Activated CD8-positive, alpha-beta T cell treated with anti-CD3 and anti-CD28 coated beads for 36 hours (primary cell): ENCODE data around the gene GRK6. TPM values are rescaled to one million over a fixed set of nuclear protein-coding genes. Genes with fewer than 3 reads are reported as not detected.

Experiments used
- ATAC-seq: fragments of 200-7000 bp; cut with Tn5 transposase; one replicate; pipeline ENCODE4 v1.10.0; 2021; ENCODE audit warnings: mild to moderate bottlenecking, moderate library complexity
- CTCF ChIA-PET: fragments of 350-600 bp; sonication (Branson Sonifier 250); formaldehyde crosslinking; loops from one replicate; lab custom pipeline; 2021; ENCODE audit warnings: antibody characterized with exemption; lab: Charles Lee
- POLR2A ChIA-PET: fragments of 350-600 bp; sonication (Branson Sonifier 250); formaldehyde crosslinking; loops from one replicate; lab custom pipeline; 2021; ENCODE audit warnings: antibody characterized with exemption; lab: Charles Lee
- DNase-seq: peaks from one replicate; pipeline ENCODE4 v3.0.0-alpha.2; 2020
- H3K27ac Mint-ChIP-seq: one replicate; pipeline ENCODE4 v1.8.0; 2021; ENCODE audit warnings: mild to moderate bottlenecking, mixed read lengths
- H3K27me3 Mint-ChIP-seq: one replicate; pipeline ENCODE4 v1.8.0; 2021; ENCODE audit warnings: mixed read lengths
- H3K36me3 Mint-ChIP-seq: one replicate; pipeline ENCODE4 v1.8.0; 2021; ENCODE audit warnings: low read depth, mixed read lengths
- H3K4me1 Mint-ChIP-seq: one replicate; pipeline ENCODE4 v1.8.0; 2021; ENCODE audit warnings: low read depth, mixed read lengths
- H3K4me3 Mint-ChIP-seq: one replicate; pipeline ENCODE4 v1.8.0; 2021; ENCODE audit warnings: mild to moderate bottlenecking, moderate library complexity, mixed read lengths
- H3K9me3 Mint-ChIP-seq: one replicate; pipeline ENCODE4 v1.8.0; 2021; ENCODE audit warnings: mixed read lengths
- intact Hi-C: fragments of 100-400 bp; cut with micrococcal nuclease; formaldehyde crosslinking; loops from one replicate; pipeline ENCODE4 v1.10.0; 2022
- total RNA-seq, 2 experiments: library from RNA; stranded (reverse); gene quantifications; one replicate each; pipeline ENCODE4 v1.2.3, GENCODE V29; 2021
- TF ChIP-seq, protein P1 (sequence below): fragments of 200-600 bp; IDR thresholded peaks from one replicate; pipeline ENCODE4 v1.8.0; 2022; ENCODE audit warnings: antibody characterized with exemption, mild to moderate bottlenecking

GRK6 gene
- total RNA-seq, 2 experiments from 2014 or later: 133 to 137 TPM

DNA sequence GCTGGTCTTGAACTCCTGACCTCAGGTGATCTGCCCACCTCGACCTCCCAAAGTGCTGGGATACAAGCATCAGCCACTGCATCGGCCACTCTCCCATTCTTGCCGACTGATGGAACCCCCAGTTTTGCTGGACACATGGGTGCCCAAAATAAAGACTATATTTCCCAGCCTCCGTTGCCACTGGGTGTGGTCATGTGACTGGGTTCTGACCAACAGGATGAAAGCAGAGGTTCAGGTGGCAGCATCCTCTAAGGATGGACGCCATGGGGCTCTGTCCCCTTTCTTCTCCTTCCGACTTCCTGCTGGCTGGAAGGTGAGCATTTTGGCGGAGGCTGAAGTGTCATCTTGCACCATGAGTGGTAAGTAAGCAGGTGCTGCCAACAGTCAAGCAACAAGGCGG lies 60.7 kb downstream of the GRK6 start:
- ChIA-PET POLR2A (interaction anchor here (1.2 to 1.3 kb wide), 2 partner anchors 8 to 9 kb away, joined by 3 read pairs; no protein-coding TSS in a partner anchor), CTCF (interaction anchor here (1.6 to 5.1 kb wide), 3 partner anchors 9 to 30 kb away, joined by 3 to 26 read pairs (median 5); no protein-coding TSS in a partner anchor)
- Mint-ChIP-seq H3K4me3 (no peak overlapping the region), H3K27me3 (no peaks in the 10 kb centered on the region), H3K36me3 (peaks cover 33% of the 10 kb centered on the region), H3K9me3 (no peaks in the 10 kb centered on the region), H3K27ac (no peak overlapping the region), H3K4me1 (no peaks in the 10 kb centered on the region)
- TF ChIP-seq, protein P1, sequence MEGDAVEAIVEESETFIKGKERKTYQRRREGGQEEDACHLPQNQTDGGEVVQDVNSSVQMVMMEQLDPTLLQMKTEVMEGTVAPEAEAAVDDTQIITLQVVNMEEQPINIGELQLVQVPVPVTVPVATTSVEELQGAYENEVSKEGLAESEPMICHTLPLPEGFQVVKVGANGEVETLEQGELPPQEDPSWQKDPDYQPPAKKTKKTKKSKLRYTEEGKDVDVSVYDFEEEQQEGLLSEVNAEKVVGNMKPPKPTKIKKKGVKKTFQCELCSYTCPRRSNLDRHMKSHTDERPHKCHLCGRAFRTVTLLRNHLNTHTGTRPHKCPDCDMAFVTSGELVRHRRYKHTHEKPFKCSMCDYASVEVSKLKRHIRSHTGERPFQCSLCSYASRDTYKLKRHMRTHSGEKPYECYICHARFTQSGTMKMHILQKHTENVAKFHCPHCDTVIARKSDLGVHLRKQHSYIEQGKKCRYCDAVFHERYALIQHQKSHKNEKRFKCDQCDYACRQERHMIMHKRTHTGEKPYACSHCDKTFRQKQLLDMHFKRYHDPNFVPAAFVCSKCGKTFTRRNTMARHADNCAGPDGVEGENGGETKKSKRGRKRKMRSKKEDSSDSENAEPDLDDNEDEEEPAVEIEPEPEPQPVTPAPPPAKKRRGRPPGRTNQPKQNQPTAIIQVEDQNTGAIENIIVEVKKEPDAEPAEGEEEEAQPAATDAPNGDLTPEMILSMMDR: no peak
- intact Hi-C loops: no loop called here
- DNase-seq (no peak), ATAC-seq (no peak)

DNA sequence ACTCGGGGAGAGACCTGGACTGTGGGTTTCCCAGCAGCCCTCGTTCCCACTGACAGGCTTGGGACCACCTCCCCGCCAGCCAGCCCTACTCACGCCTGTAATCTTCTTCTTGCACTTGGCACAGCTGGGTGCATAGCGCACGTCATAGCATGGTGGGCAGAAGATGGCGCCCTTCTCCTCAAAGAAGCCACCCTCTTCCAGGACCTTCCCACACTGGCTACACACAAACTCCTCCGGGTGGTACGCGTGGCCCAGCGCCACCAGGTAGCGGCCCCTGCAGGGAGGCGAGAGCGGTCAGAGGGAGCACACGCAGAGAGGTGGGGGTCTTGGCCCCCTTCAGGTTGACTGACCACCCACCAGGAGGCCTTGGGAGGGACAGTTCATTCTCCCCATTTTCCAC lies 61.5 kb downstream of the GRK6 start:
- POLR2A ChIA-PET: interaction anchor here (1.1 to 1.3 kb wide), 2 partner anchors 9 to 39 kb away, joined by 3 read pairs; no protein-coding TSS in a partner anchor
- TF ChIP-seq, protein P1: no peak
- Mint-ChIP-seq H3K27me3 (no peaks in the 10 kb centered on the region), H3K27ac (no peak overlapping the region), H3K4me3 (no peak overlapping the region), H3K4me1 (no peaks in the 10 kb centered on the region), H3K9me3 (no peaks in the 10 kb centered on the region), H3K36me3 (peaks cover 39% of the 10 kb centered on the region)
- peak; percentile 24 for DNase-seq
- no peak for ATAC-seq
- intact Hi-C loops: no loop called here
- CTCF ChIA-PET: interaction anchor here (1.6 to 5.1 kb wide), 2 partner anchors 10 to 30 kb away, joined by 3 to 26 read pairs; no protein-coding TSS in a partner anchor

DNA sequence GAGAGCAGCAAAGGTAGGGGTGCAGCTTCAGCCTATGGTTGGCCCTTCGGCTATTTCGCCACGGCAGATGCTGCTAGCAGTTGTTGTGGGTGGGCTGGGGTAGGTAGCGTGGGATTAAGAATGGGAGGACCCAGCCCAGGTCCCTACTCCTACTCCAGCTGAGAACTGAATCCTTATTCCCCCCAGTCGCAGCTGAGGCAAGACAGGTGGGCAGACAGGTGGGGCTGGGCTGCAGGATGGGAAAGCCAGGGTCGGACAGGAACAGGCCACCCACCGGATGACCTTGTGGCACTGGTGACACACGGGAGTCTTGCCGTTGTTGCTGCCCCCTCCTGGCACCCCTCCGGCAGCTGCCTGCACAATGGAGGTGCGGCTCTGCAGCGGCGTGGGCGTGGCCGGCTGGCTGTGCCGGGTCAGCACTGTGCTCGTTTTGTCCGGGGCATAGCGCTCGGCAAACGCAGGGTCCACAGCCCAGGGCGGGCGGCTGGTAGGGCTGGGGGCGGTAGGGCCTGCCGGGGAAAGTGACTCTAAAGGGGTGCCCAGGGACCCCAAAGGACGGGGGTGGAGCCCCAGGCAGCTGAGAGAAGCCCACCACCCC lies 62.7 kb downstream of the GRK6 start:
- H3K9me3 Mint-ChIP-seq: no peaks in the 10 kb centered on the region
- DNase-seq (peak; percentile 15), ATAC-seq (no peak)
- no peaks in the 10 kb centered on the region for H3K27me3 Mint-ChIP-seq
- H3K36me3 Mint-ChIP-seq: peaks cover 43% of the 10 kb centered on the region
- H3K4me3 Mint-ChIP-seq: no peak overlapping the region
- no peak overlapping the region for H3K27ac Mint-ChIP-seq
- ChIA-PET POLR2A (interaction anchor here (0.8 to 2.1 kb wide), 4 partner anchors 13 to 47 kb away, joined by 3 to 5 read pairs (median 3); no protein-coding TSS in a partner anchor), CTCF (interaction anchor here (1.2 to 5.1 kb wide), 3 partner anchors 11 to 99 kb away, joined by 3 to 26 read pairs (median 5); no protein-coding TSS in a partner anchor)
- intact Hi-C loops: no loop called here
- H3K4me1 Mint-ChIP-seq: peaks cover 10% of the 10 kb centered on the region
- TF ChIP-seq, protein P1: no peak

DNA sequence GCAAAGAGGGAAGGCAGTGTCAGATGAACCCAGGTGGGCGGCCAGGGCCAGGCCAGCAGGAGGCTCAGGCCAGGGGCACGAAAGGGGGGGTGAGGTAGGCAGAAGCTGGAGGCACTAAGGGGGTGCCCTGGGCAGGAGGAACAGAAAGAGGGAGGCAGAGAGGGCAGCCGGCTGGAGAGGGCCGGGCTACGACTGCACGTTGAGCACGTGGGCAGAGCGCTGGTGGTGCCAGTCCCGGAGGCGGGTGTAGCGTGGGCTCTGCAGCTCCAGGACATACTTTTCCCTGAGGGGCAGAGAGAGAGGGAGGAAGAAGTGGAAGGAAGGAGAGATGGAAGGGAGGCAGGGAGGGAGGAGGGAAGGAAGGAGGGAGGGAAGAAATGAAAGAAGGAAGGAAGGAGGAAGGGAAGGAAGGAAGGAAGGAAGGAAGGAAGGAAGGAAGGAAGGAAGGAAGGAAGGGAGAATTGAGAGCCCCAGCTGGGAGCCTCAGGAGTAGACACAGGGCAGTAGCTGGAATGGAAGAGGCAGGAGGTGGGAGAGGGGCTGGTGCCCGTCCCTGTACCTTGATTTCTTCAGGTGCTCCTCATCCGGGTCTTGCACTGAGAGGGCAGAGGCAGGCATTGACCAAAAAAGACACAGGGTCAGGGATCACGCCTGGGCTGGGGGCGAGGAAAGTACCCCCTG lies 64.0 kb downstream of the GRK6 start:
- POLR2A ChIA-PET: interaction anchor here (1.1 to 2.1 kb wide), 2 partner anchors 14 to 15 kb away, joined by 3 to 5 read pairs; no protein-coding TSS in a partner anchor
- H3K27ac Mint-ChIP-seq: no peak overlapping the region
- intact Hi-C loops: no loop called here

More for the DNA sequence above, 64.0 kb downstream of the GRK6 start:
- ATAC-seq (no peak), DNase-seq (no peak)
- Mint-ChIP-seq H3K4me3 (no peak overlapping the region), H3K4me1 (peaks cover 20% of the 10 kb centered on the region), H3K9me3 (no peaks in the 10 kb centered on the region), H3K36me3 (peaks cover 43% of the 10 kb centered on the region), H3K27me3 (no peaks in the 10 kb centered on the region)
- CTCF ChIA-PET: interaction anchor here (1.0 to 5.1 kb wide), 4 partner anchors 10 to 100 kb away, joined by 3 to 26 read pairs (median 4); no protein-coding TSS in a partner anchor
- TF ChIP-seq, protein P1: no peak
